Measurements from ENCODE around the gene WDR54. TPM values are rescaled to one million over a fixed set of nuclear protein-coding genes. Genes with fewer than 3 reads are reported as not detected.
"Not testable (repeated sequence)": the region's sequence is repeated elsewhere in the genome, so short reads cannot be mapped to it uniquely, and the experiment has no call there.

WDR54 gene
- total RNA-seq, 1 donor, result 98.0 TPM

- no peak for DNase-seq (ENCODE audit: low read depth in 2 of 3, low spot score in 2 of 3)
Observed at GRCh38 chr2:74401891-74402290, 19.6 kb upstream of the WDR54 start.

DNA sequence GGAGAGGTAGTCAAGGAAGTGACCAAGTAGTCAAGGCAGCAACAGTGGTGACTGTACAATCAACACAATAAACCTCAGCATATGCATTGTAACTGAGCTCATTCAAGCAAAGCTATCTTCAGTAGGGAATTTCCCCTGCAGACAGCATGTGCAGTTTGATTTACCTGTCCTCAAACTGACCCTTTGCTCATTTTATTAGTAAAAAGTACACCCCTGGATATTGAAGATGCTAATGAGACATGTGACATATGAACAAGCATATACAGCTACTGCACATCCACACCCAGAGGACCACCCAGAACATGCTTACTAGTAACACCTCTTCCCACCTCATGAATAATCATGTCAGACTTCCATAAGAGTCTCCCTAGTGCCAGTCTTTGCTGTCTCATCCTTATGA lies 15.5 kb upstream of the WDR54 start:
- no peak for DNase-seq (ENCODE audit: low read depth in 2 of 3, low spot score in 2 of 3)

DNA sequence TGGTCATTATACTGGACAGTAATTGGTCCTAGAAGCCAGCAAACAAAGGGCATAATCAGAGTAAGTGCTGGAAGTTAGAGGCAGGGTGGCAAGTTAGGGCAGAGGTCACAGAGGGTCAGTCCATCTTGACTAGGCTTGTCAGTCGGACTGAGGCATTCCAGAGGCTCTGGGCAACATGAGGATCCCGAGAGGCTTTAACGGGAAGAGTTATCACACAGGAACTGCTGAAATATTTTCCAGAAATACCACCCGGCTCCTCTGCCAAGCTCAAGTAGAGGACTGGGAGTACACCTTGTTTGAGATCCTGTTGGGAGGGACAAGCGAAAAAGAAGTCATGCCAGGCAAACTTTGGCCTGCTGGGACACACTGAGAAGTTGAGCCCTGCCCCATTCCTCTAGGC lies 13.8 kb upstream of the WDR54 start:
- no peak for DNase-seq (ENCODE audit: low read depth in 2 of 3, low spot score in 2 of 3)

DNA sequence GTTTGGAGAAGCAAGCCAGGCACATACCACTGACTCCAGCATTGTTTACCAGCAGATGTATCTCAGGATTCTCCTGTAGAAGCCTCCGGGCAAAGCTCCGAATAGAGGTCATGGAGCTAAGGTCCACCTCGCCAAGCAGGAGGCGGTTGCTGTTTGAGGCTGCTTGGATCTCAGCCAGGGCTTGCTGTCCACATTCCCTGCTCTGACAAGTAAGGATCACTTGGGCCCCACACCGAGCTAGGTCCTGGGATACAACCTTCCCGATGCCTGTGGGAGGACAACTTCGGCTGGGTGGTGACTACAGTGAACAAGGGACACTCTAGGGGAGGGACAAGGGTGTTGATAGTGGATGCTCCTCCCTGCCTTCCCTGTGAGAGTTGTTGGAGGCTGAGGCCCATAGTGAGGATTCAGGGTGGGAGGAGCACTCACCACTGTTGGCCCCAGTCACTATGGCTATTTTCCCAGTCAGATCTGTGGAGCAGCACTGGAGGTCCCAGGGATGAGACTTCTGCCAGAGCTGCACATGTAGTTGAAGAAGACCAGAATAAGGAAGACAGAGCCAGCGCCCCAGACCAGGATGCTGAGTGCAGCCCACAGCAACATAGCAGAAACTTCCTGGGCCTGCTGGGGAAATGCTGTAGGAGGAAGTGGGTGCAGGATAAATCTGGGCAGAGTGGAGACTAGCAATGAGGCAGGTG lies 8.4 kb upstream of the WDR54 start:
- no peak for DNase-seq (ENCODE audit: low read depth in 2 of 3, low spot score in 2 of 3)

GRCh38 chr2:74414441-74414840 lies 7.1 kb upstream of the WDR54 start:
- DNase-seq (ENCODE audit: low read depth in 2 of 3, low spot score in 2 of 3), result no peak

DNA sequence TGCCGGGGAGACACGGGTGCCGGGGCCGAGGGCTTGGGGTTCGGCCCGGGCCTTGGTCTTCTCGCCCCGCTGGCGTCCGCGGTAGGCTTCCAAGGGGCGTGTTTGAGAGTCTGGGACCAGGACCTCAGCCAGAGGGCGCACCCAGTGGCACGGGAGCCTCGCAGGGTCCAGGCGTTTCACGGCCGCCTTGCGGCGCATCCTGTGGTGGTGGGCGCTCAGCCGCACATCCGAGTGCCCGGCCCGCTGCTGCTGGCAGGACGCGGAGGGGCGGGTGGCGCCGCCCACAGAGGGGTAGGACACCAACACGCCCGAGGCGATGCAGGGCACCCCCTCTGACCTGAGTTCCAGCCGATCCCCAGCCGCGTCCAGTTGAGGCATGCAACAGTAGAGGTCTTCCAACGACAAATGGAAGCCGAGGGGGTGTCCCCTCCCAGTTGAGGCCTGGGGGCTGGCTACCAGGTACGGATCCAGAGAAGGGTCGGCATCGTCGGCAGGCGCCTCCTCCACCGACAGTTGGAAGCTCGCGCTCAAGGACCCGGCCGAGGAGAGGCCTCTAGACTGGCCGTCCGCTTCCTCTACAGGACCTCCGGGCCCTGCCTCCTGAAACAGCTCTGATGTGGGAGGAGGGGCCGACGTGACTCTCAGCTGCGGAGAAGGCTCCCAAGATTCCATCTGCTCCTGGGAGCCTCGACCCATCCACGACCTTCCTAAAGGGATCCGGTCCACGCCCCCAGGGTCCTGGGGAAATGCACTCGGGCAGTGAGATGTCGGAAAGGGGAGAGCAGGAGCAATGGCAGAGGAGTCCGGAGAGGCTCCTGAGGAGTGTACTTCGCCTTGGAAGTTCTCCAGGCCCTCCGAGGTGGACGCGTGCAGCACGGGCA lies 6.4 kb upstream of the WDR54 start:
- DNase-seq (ENCODE audit: low read depth in 2 of 3, low spot score in 2 of 3), result peak in 2 of 3 donors; percentile 37 to 56

- no peak for DNase-seq (ENCODE audit: low read depth in 2 of 3, low spot score in 2 of 3)
Observed at GRCh38 chr2:74415762-74416395, 5.7 kb upstream of the WDR54 start.

- DNase-seq (ENCODE audit: low read depth in 2 of 3, low spot score in 2 of 3), result no peak
Observed at GRCh38 chr2:74416778-74417177, 4.8 kb upstream of the WDR54 start.

DNA sequence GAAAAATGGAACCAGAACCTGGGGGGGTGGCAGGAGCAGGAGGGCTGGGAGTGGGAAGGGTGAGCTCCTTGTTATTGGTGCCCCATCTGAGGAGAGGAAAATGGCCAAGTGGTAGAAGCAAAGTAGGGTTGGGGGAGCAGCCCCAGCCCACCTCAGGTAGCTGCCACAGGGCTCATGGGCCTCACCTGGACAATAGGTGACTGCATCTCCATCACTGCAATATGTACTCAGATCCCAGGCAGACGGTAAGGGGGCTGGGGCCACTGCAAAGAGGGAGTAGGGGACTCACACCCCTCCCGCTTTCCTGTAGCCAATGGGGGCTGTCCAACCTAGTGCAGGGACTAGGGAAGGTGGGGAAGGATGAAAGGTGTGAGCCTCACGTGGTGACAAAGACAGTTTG lies 4.3 kb upstream of the WDR54 start:
- DNase-seq (ENCODE audit: low read depth in 2 of 3, low spot score in 2 of 3), result no peak

DNA sequence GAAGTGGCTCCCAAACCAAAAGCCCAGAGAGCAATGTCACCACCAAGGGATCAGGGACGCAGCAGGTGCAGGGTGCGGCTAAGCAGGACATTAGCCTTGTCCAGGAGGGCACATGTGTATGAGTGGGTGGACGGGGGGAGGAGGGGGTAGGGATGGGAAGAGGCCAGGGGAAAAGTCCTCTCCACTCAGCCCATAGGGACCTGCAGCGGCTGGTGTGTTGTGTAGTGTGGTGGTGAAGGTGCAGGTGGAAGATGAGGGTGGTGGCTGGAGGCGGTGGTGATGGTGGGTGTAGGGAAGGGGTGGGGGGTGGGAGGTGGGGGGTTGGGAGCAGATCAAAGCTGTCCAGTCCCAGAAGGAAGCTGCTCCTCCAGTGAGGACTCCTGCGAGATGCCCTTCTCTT lies 3.8 kb upstream of the WDR54 start:
- no peak for DNase-seq (ENCODE audit: low read depth in 2 of 3, low spot score in 2 of 3)

DNA sequence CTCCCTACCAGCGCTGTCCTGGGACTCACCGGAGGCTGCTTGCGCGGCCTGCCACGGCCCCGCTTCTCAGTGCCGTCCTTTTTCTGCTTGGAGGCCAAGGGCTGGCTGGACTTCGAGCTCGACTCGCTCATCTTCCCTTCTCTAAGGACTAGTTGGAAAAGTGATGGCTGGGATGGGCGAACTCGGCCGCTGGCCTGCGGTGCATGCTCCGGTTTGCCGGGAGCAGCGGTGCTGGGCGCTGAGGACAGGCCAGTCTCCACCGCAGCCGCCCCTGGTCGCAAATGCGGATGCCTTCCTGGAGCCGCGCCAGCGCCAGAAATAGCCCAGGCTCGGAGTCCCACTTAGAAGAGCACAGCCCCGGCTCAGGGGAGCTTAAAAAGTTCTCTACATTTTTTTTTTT lies 3.2 kb upstream of the WDR54 start:
- DNase-seq (ENCODE audit: low read depth in 2 of 3, low spot score in 2 of 3), result no peak

DNA sequence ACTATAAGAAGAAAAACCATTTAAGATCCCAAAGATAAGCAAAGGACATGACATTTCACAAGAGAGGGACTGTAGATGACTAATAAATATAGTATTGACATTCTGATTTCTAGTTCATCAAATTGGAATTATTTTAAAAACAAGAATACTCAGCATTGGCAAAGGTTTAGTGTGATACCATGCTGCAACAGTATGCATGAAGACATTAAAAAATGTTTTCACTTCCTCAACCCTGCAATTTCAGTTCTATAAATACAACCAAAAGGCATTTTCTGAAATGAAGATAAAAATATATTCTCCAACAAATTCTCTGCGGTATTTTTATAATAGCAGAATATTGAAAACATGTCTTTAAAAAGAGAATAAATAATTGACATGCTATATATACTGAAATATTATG lies 2.2 kb upstream of the WDR54 start:
- no peak for DNase-seq (ENCODE audit: low read depth in 2 of 3, low spot score in 2 of 3)

- DNase-seq (ENCODE audit: low read depth in 2 of 3, low spot score in 2 of 3), result no peak
Observed at GRCh38 chr2:74420006-74420405, 1.5 kb upstream of the WDR54 start.

- DNase-seq (ENCODE audit: low read depth in 2 of 3, low spot score in 2 of 3), result not testable (repeated sequence)
Observed at GRCh38 chr2:74420443-74421103, 957 bp upstream of the WDR54 start.

DNA sequence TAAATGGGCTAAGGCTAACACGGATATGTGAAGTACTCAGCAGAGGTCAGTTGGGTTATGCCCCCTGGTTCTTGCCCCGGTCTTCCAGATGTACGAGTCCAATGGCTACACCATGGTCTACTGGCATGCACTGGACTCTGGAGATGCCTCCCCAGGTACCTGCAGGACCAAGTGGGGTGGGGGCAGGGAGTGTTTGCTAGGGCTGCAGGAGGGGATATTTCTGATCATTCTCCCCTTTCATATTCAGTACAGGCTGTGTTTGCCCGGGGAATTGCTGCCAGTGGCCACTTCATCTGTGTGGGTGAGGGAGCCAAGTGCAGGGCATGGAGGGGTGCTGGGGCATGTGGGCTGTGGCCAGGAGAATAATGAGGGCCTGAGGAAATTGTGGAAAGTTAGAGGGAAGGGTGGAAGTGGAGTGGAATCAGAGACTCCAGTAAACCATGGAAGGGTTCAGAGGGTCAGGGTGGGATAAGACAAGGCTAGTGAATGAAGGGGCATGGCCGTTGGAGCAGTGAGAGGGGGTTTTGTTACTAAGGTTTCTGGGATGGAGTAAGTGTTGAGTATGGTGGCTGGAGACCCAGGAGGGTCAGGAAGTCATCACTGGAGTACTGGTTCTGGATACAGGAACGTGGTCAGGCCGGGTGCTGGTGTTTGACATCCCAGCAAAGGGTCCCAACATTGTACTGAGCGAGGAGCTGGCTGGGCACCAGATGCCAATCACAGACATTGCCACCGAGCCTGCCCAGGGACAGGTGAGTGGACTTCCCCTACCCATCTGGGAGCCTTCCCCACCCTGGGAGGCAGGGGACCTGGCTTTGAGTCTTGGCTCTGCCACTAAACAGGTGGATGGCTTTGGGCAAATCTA lies 1.9 kb downstream of the WDR54 start:
- DNase-seq (ENCODE audit: low read depth in 2 of 3, low spot score in 2 of 3), result no peak

DNA sequence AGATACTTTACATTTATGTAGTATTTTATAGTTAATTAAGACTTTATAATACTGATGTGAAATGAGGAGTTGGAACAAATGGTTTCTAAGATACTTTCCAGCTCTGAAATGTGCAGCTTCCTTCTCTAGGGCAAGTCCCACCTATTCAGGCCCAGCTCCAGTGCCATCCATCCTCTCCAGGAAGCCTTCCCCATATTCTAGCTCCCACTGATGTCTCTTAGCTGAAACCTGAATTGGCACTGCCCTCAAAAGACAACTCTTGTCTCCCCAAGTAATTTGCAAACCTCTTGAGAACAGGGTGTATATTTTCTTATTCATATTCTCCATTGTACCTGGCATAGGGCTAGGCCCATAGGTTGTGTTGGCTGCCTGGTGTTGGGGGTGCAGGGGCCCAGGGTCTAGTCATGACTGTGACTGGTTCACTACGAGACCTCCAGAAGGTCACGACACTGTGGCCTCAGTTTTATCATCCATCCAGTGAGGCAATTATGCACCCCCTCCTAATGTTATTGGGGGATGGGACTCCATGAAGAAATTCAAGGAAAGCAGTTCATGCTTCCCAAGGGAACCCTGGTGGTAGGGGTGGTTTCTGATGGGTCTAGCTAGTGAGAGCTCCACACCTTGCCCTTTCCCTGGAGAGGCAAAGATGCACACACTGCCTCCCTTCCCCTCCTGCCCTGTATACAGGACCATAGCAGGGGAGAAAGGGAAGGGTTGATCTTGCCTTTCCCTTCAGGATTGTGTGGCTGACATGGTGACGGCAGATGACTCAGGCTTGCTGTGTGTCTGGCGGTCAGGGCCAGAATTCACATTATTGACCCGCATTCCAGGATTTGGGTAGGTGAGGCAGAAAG lies 2.8 kb downstream of the WDR54 start:
- DNase-seq (ENCODE audit: low read depth in 2 of 3, low spot score in 2 of 3), result no peak

DNA sequence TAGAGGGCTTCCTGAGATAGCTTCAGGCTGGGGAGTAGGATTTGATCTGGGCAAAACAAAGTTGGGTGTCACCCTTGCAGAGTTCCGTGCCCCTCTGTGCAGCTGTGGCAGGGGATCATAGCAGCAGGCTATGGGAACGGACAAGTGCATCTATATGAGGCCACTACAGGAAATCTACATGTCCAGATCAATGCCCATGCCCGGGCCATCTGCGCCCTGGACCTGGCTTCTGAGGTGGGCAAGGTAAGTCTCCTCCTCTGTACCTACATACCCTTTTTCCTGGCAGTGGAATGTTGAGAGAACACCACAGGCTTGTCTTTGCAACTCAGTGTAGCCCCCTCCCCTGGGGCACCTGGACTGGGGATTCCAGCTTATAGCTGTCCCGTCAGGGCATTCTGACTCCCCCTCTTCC lies 3.5 kb downstream of the WDR54 start:
- no peak for DNase-seq (ENCODE audit: low read depth in 2 of 3, low spot score in 2 of 3)

- DNase-seq (ENCODE audit: low read depth in 2 of 3, low spot score in 2 of 3), result no peak
Observed at GRCh38 chr2:74425523-74425922, 4.0 kb downstream of the WDR54 start.

DNA sequence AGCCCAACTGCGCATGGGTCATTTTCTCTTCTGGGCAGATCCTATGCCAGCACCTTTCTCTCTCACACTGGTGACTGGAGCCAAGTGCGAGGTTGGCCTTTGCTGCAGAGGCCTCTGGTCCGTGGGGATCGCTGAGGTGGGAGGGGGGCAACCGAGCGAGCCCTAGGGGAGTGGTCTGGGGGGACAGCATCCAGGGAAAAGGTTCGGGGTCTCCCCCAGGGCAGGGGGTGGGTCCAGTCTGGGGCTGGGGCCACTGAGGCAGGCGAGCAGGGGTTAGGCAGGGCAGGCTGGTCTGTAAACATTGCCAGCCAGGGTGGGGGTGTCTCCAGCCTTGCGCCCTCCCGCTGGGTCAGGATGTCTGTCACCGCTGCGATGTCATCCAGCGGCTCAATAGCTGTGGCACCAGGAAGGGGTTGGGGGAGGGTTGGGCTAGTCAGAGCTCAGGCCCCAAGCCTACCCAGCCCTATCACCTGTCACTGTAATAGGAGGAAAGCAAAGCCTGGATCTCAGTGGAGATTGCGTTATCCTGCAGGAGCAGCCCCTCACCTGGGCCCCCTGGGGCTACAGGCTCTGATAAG lies 4.7 kb downstream of the WDR54 start:
- no peak for DNase-seq (ENCODE audit: low read depth in 2 of 3, low spot score in 2 of 3)
